ENCODE results near the gene PITX2. TPM values are rescaled to one million over a fixed set of nuclear protein-coding genes. Genes with fewer than 3 reads are reported as not detected.

Gene PITX2
- total and polyA plus RNA-seq, 7 experiments from 2014 or later = not detected

- peak overlapping the region in 1 of 9 donors; percentile 85 for H3K27ac Mint-ChIP-seq
- ATAC-seq = no peak
- DNase-seq = no peak
- H3K36me3 Mint-ChIP-seq = peaks cover 0 to 24% (median 6%) of the 10 kb centered on the region in 5 donors
- H3K9me3 Mint-ChIP-seq = peaks cover 3 to 68% (median 22%) of the 10 kb centered on the region in 11 donors
- Histone ChIP-seq H3K27me3 (ENCODE audit: control insufficient read depth in 2 of 2, insufficient read depth in 2 of 2, low read length in 2 of 2) (peaks cover 14 to 51% of the 10 kb centered on the region in 2 donors), H3K4me3 (ENCODE audit: low read length) (no peak overlapping the region), H3K4me1 (ENCODE audit: control insufficient read depth in 2 of 2, insufficient read depth in 2 of 2, low read length in 2 of 2) (peaks cover 0 to 12% of the 10 kb centered on the region in 2 donors), H3K27ac (ENCODE audit: low read depth, low read length) (no peak overlapping the region), H3K36me3 (ENCODE audit: control insufficient read depth in 2 of 3, insufficient read depth in 3 of 3, low read length in 3 of 3) (no peaks in the 10 kb centered on the region), H3K9me3 (ENCODE audit: control insufficient read depth in 2 of 3, low read length in 3 of 3) (peaks cover 0 to 2% (median 0%) of the 10 kb centered on the region in 3 experiments)
- H3K27me3 Mint-ChIP-seq = peaks cover 92 to 99% (median 97%) of the 10 kb centered on the region in 5 donors
- ChIA-PET CTCF (no interaction called here), POLR2A (no interaction called here)
- H3K4me3 Mint-ChIP-seq = peak overlapping the region in 7 of 10 donors; percentile 3 to 83 (median 72)
- intact Hi-C loops (cut with micrococcal nuclease) = loop anchor here in 1 of 2 donors (5.0 kb wide), 1 partner anchor 1898 kb away; no protein-coding TSS in a partner anchor
- H3K4me1 Mint-ChIP-seq = peaks cover 10 to 53% (median 33%) of the 10 kb centered on the region in 7 donors
These were observed 981 bp upstream of the PITX2 start for GRCh38 chr4:110623718-110624397.

GRCh38 chr4:110621839-110622751 is 782 bp downstream of the PITX2 start:
- Mint-ChIP-seq H3K4me1 (peaks cover 15 to 57% (median 43%) of the 10 kb centered on the region in 7 donors), H3K27ac (peak overlapping the region in 1 of 9 donors; percentile 55)
- ATAC-seq = no peak

GRCh38 chr4:110621328-110621812 is 1.5 kb downstream of the PITX2 start:
- Mint-ChIP-seq H3K27me3 (peaks cover 92 to 99% (median 97%) of the 10 kb centered on the region in 5 donors), H3K36me3 (peaks cover 0 to 18% (median 9%) of the 10 kb centered on the region in 5 donors), H3K27ac (peak overlapping the region in 1 of 9 donors; percentile 10), H3K4me1 (peaks cover 15 to 59% (median 45%) of the 10 kb centered on the region in 7 donors), H3K9me3 (peaks cover 0 to 72% (median 18%) of the 10 kb centered on the region in 11 donors), H3K4me3 (peak overlapping the region in 9 of 10 donors; percentile 35 to 83 (median 72))
- H3K9me3 ChIP-seq (ENCODE audit: control insufficient read depth in 2 of 3, low read length in 3 of 3) = peaks cover 0 to 12% (median 0%) of the 10 kb centered on the region in 3 experiments
- H3K4me3 ChIP-seq (ENCODE audit: low read length) = no peak overlapping the region
- no peak overlapping the region for H3K27ac ChIP-seq (ENCODE audit: low read depth, low read length)
- no peak for ATAC-seq
- H3K4me1 ChIP-seq (ENCODE audit: control insufficient read depth in 2 of 2, insufficient read depth in 2 of 2, low read length in 2 of 2) = peaks cover 0 to 12% of the 10 kb centered on the region in 2 donors
- no peak for DNase-seq
- ChIA-PET CTCF (no interaction called here), POLR2A (no interaction called here)
- H3K36me3 ChIP-seq (ENCODE audit: control insufficient read depth in 2 of 3, insufficient read depth in 3 of 3, low read length in 3 of 3) = no peaks in the 10 kb centered on the region
- intact Hi-C loops (cut with micrococcal nuclease) = loop anchor here in 1 of 2 donors (5.0 kb wide), 1 partner anchor 1901 kb away; no protein-coding TSS in a partner anchor
- H3K27me3 ChIP-seq (ENCODE audit: control insufficient read depth in 2 of 2, insufficient read depth in 2 of 2, low read length in 2 of 2) = peaks cover 14 to 40% of the 10 kb centered on the region in 2 donors

More at GRCh38 chr4:110621839-110622751, 782 bp downstream of the PITX2 start:
- ChIA-PET POLR2A (no interaction called here), CTCF (no interaction called here)
- peaks cover 92 to 99% (median 97%) of the 10 kb centered on the region in 5 donors for H3K27me3 Mint-ChIP-seq
- H3K4me1 ChIP-seq (ENCODE audit: control insufficient read depth in 2 of 2, insufficient read depth in 2 of 2, low read length in 2 of 2) = peaks cover 0 to 12% of the 10 kb centered on the region in 2 donors
- H3K36me3 Mint-ChIP-seq = peaks cover 0 to 20% (median 9%) of the 10 kb centered on the region in 5 donors
- H3K4me3 Mint-ChIP-seq = peak overlapping the region; percentile 61 to 83 (median 72)
- no peak overlapping the region for H3K27ac ChIP-seq (ENCODE audit: low read depth, low read length)
- intact Hi-C loops (cut with micrococcal nuclease) = loop anchor here in 1 of 2 donors (1.0 to 5.0 kb wide), 2 partner anchors 8 to 1900 kb away; no protein-coding TSS in a partner anchor
- H3K4me3 ChIP-seq (ENCODE audit: low read length) = no peak overlapping the region
- H3K36me3 ChIP-seq (ENCODE audit: control insufficient read depth in 2 of 3, insufficient read depth in 3 of 3, low read length in 3 of 3) = no peaks in the 10 kb centered on the region
- peaks cover 0 to 70% (median 17%) of the 10 kb centered on the region in 11 donors for H3K9me3 Mint-ChIP-seq
- H3K9me3 ChIP-seq (ENCODE audit: control insufficient read depth in 2 of 3, low read length in 3 of 3) = peaks cover 0 to 12% (median 0%) of the 10 kb centered on the region in 3 experiments
- peaks cover 14 to 44% of the 10 kb centered on the region in 2 donors for H3K27me3 ChIP-seq (ENCODE audit: control insufficient read depth in 2 of 2, insufficient read depth in 2 of 2, low read length in 2 of 2)
- DNase-seq = no peak

GRCh38 chr4:110620691-110621327 is 2.1 kb downstream of the PITX2 start:
- H3K4me3 Mint-ChIP-seq = peak overlapping the region in 8 of 10 donors; percentile 35 to 83 (median 72)
- no peak overlapping the region for H3K4me3 ChIP-seq (ENCODE audit: low read length)
- DNase-seq = no peak
- peaks cover 15 to 64% (median 51%) of the 10 kb centered on the region in 7 donors for H3K4me1 Mint-ChIP-seq
- peak overlapping the region in 1 of 9 donors; percentile 75 for H3K27ac Mint-ChIP-seq
- H3K4me1 ChIP-seq (ENCODE audit: control insufficient read depth in 2 of 2, insufficient read depth in 2 of 2, low read length in 2 of 2) = peaks cover 0 to 12% of the 10 kb centered on the region in 2 donors
- peaks cover 0 to 72% (median 18%) of the 10 kb centered on the region in 11 donors for H3K9me3 Mint-ChIP-seq
- ChIA-PET POLR2A (no interaction called here), CTCF (no interaction called here)
- peaks cover 0 to 18% (median 9%) of the 10 kb centered on the region in 5 donors for H3K36me3 Mint-ChIP-seq
- no peaks in the 10 kb centered on the region for H3K36me3 ChIP-seq (ENCODE audit: control insufficient read depth in 2 of 3, insufficient read depth in 3 of 3, low read length in 3 of 3)
- H3K9me3 ChIP-seq (ENCODE audit: control insufficient read depth in 2 of 3, low read length in 3 of 3) = peaks cover 0 to 12% (median 0%) of the 10 kb centered on the region in 3 experiments
- peaks cover 14 to 40% of the 10 kb centered on the region in 2 donors for H3K27me3 ChIP-seq (ENCODE audit: control insufficient read depth in 2 of 2, insufficient read depth in 2 of 2, low read length in 2 of 2)
- H3K27me3 Mint-ChIP-seq = peaks cover 92 to 99% (median 97%) of the 10 kb centered on the region in 5 donors
- no peak overlapping the region for H3K27ac ChIP-seq (ENCODE audit: low read depth, low read length)
- peak; percentile 14 for ATAC-seq
- intact Hi-C loops (cut with micrococcal nuclease) = loop anchor here in 1 of 2 donors (5.0 kb wide), 1 partner anchor 1901 kb away; no protein-coding TSS in a partner anchor

GRCh38 chr4:110620322-110620690 is 2.6 kb downstream of the PITX2 start:
- intact Hi-C loops (cut with micrococcal nuclease) = loop anchor here in 1 of 2 donors (5.0 kb wide), 1 partner anchor 1902 kb away; no protein-coding TSS in a partner anchor
- H3K36me3 ChIP-seq (ENCODE audit: control insufficient read depth in 2 of 3, insufficient read depth in 3 of 3, low read length in 3 of 3) = no peaks in the 10 kb centered on the region
- Mint-ChIP-seq H3K9me3 (peaks cover 0 to 75% (median 18%) of the 10 kb centered on the region in 11 donors), H3K4me1 (peaks cover 16 to 64% (median 52%) of the 10 kb centered on the region in 7 donors), H3K36me3 (peaks cover 0 to 18% (median 9%) of the 10 kb centered on the region in 5 donors), H3K27ac (peak overlapping the region in 1 of 9 donors; percentile 75), H3K4me3 (peak overlapping the region in 8 of 10 donors; percentile 13 to 83 (median 68)), H3K27me3 (peaks cover 92 to 99% (median 97%) of the 10 kb centered on the region in 5 donors)
- no peak overlapping the region for H3K27ac ChIP-seq (ENCODE audit: low read depth, low read length)
- ChIA-PET CTCF (no interaction called here), POLR2A (no interaction called here)
- no peak for DNase-seq
- peaks cover 0 to 12% of the 10 kb centered on the region in 2 donors for H3K4me1 ChIP-seq (ENCODE audit: control insufficient read depth in 2 of 2, insufficient read depth in 2 of 2, low read length in 2 of 2)
- H3K4me3 ChIP-seq (ENCODE audit: low read length) = no peak overlapping the region
- no peak for ATAC-seq
- H3K27me3 ChIP-seq (ENCODE audit: control insufficient read depth in 2 of 2, insufficient read depth in 2 of 2, low read length in 2 of 2) = peaks cover 10 to 42% of the 10 kb centered on the region in 2 donors
- peaks cover 0 to 12% (median 0%) of the 10 kb centered on the region in 3 experiments for H3K9me3 ChIP-seq (ENCODE audit: control insufficient read depth in 2 of 3, low read length in 3 of 3)
